HG02981 (cell line): ENCODE data around the gene MYO1D.
A peak's percentile ranks its signal among the peaks of the same experiment; 100 is the strongest.

ENCODE experiments used
- ATAC-seq: cut with Tn5 transposase; IDR thresholded peaks from one replicate; pipeline ENCODE4 v1.9.1; 2021; ENCODE audit warnings: mild to moderate bottlenecking, moderate library complexity; ENCODE audit not compliant: unreplicated experiment

MYO1D gene

DNA sequence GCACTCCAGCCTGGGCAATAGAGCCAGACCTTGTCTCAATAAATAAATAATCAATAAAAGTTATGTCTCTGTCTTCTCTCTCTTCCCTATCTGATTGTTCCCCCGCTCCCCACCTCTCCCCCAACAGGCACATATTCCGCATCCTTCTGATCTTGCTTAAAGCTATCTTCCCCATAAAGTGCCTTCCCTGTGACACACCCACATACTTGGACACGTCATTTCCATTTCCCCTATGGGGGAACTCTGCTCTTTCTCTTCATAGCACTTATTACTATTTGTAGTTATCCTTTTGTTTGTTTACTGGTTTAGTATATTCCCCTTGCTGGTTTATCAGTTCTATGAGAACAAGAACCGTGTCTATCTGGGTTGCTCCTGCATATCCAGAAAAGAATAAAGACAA is 14.9 kb downstream of the MYO1D start:
- no peak for ATAC-seq

GRCh38 chr17:32859857-32860525 is 16.9 kb downstream of the MYO1D start:
- no peak for ATAC-seq

DNA sequence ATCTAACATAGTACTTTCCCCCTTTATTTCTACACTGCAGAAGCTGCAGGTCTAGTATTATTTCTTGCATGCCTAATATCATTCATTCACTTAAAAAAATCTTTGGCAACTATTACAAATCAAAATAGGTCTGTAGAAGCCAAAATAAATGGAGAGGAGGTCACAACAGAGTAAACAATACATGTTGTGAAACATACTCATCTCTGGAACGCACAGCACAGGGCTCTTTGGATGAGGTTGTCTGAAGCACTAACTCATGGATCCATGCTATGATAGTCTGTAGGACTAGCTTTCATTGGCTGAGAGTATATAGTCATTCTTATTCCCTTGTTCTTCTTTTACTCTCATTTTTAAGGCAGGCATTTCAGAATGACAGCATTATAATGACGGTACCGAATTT is 21.3 kb downstream of the MYO1D start:
- ATAC-seq = no peak

DNA sequence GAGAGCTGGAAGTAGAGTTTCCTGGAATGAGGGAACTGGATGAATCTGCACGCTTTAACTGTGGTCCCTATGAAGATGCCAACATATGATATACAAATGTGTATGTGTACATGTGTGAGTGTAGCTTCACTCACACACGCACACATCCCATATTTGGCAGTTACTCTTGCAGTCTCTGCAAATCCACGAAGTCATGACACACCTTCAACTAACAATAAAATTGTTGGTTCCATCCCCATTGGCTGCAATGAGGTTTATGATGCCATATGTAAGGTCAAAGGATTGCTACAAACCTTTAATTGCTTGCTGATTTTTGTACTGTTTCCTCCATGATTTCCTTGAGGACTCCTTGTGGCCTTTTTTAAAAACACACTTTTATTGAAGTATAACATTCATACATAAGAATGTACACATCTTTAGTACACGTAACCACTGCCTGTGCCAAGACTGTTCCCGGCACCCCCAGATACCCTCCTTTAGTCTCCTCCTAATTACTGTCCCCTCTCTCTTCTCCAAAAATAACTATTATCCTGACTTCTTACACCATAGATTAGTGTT is 22.0 kb downstream of the MYO1D start:
- ATAC-seq = no peak

- ATAC-seq = no peak
Observed at GRCh38 chr17:32854207-32854606, 22.7 kb downstream of the MYO1D start.

DNA sequence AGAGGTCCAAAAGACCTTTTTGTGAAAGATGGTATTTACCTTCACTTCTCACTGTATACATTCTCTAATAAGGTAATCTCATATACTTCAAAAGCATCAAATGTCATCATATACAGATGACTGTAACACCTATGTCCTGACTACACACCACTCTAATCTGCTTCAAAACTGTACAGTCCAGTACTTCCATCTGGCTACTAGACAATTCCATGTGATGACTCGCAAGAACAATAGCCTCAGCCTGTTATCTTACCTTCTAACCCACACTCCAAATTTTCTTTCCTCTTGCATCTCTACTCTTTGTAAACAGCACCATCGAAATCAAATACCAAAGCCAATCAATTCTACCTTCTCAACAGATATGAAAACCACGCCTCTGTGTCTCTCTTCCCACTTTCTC is 24.1 kb downstream of the MYO1D start:
- ATAC-seq = no peak

DNA sequence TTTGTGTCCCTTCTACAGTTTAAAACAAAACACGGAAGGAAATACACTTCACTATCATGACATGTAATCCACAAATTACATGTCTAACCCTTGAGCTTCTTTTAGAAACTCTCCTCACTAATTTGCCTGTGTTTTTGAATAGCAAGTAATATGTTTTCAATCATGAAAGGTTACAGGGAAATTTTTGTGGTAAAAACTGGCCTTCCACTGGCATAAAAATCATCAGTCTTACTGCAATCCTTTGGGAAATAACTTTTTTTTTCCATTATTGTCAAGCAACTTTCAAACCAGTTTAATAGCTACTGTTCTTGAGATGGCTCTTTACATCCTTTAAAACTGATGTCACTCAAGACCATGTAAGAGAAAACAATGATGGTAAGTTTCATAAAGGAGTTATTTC is 27.0 kb downstream of the MYO1D start:
- no peak for ATAC-seq

DNA sequence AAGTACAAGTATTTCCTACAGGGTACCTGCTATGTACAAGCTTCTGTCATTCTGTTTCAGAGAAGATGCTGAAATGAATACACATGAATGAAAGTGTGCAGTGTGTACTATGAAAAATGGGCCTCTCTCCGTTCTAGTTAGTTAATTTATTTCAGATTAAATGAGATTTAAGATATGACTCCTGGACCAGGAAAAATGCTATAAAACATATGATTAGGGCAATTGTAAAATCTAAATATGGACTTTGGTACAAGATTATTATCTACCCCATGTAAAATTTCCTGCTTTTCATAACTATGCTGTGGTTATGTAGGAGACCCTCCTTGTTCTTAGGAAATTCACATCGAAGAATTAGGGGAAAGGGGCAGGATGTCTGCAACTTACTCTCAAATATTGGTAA is 28.9 kb downstream of the MYO1D start:
- ATAC-seq = no peak

DNA sequence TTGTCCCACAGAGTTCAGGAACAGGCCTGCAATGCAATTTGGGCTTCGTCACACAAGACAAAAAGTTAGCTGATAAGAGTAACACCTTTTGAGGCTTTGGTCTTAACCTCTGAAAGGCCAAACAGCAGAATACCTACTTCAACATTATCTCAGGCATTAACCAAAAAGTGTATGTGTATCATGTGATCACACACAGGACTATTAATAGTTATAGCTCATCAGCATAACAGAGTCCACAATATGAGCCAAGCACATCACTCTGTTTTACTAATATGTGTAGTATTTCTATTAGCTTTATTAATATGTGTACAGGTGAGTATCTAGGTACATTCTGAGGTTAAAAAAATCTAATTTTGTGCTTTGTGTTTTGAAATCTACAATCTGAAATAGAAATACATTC is 30.8 kb downstream of the MYO1D start:
- ATAC-seq = no peak

- no peak for ATAC-seq
Observed at GRCh38 chr17:32840241-32840640, 36.7 kb downstream of the MYO1D start.

- ATAC-seq = no peak
Observed at GRCh38 chr17:32836527-32836926, 40.4 kb downstream of the MYO1D start.

- peak; percentile 59 for ATAC-seq
Observed at GRCh38 chr17:32835291-32835761, 41.6 kb downstream of the MYO1D start.

GRCh38 chr17:32834104-32834503 is 42.8 kb downstream of the MYO1D start:
- ATAC-seq = no peak

- no peak for ATAC-seq
Observed at GRCh38 chr17:32833526-32833925, 43.4 kb downstream of the MYO1D start.

GRCh38 chr17:32833076-32833475 is 43.8 kb downstream of the MYO1D start:
- no peak for ATAC-seq

DNA sequence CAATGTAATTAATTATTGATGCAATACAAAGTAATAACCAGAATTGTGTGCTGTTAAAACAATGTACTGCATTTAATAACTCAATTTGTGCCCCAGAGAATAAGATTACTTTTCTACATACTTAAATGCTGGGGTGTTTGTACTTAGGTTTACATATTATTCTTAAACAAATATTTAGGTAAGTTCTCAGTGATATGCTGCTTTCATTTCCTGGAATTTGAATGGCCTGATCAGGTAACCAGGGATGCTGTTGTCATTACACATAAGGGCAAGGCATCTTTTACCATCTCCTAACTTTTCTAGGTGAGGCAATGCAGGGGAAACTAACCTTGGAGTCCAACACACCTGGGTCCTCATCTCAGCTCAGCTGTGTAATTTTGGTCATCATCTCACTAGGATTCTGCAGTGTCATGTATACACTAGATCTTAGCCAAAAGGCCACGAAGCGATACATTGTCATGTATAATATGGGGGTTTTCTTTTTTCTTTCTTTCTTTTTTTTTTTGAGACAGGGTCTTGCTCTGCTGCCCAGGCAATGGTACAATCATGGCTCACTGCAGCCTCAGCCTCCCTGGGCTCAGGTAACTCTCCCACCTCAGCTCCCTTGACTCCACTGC is 45.2 kb downstream of the MYO1D start:
- ATAC-seq = no peak

DNA sequence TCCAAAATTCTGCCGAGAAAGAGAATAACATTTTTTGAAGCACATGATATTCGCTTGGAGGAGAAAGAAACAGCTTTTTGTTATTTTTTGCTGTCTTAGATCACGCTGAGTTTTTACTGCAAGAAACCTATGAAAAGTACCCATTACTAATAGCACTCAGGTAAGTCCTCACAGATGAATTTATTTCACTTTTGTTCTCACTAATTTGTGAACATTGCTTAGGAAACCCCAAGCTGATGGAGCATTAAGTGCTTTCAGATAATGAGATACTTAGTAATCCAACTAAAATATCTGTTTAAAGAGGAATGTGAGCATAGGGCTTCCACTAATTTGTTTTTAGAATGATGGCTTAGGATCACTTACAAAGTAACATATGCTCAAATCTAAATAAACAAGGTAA is 45.7 kb downstream of the MYO1D start:
- no peak for ATAC-seq

- peak; percentile 22 for ATAC-seq
Observed at GRCh38 chr17:32828822-32829221, 48.1 kb downstream of the MYO1D start.

- ATAC-seq = no peak
Observed at GRCh38 chr17:32827227-32827626, 49.7 kb downstream of the MYO1D start.

DNA sequence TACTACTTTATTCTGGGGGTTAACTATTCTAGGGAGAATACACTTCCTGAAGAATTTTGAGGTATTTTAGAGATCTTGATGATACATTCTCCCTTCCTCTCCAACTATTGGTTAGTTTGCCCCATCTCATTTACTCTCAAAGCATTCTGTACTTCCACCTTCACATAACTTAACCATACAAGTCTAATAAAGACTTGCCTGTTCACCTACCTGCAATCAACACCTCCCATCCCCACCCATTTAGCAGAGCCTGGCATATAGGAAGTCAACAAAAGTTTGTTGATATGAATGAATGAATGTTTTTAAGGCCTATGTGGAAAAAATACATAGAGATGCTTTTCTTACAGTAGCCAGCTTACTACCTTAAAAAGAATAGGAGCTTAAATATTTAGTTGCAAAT is 50.8 kb downstream of the MYO1D start:
- no peak for ATAC-seq

- no peak for ATAC-seq
Observed at GRCh38 chr17:32824334-32824733, 52.6 kb downstream of the MYO1D start.

GRCh38 chr17:32822996-32823395 is 53.9 kb downstream of the MYO1D start:
- ATAC-seq = no peak
